A549 (cell line): ENCODE results near the gene BTBD18.

Experiments used
- CHD2 ChIP-seq: fragments of 150-350 bp; IDR thresholded peaks from 2 replicates; pipeline ENCODE4 v1.6.1; 2014; ENCODE audit warnings: low read length; ENCODE audit not compliant: partially characterized antibody
- CHD4 ChIP-seq: fragments of 200-600 bp; sonication (generic); IDR thresholded peaks from 2 replicates; pipeline ENCODE4 v1.6.1; 2016; ENCODE audit warnings: antibody characterized with exemption, mild to moderate bottlenecking, borderline replicate concordance
- ESRRA ChIP-seq: fragments of 150-350 bp; IDR thresholded peaks from 2 replicates; pipeline ENCODE4 v1.6.1; 2014; ENCODE audit warnings: mild to moderate bottlenecking, low read length, borderline replicate concordance
- JUN ChIP-seq, 2 experiments: fragments of >200 bp; sonication (Bioruptor Twin); formaldehyde crosslinking; IDR thresholded peaks; 2 replicates in 1 of 2; 3 replicates in 1 of 2; pipeline ENCODE4 v1.6.1; 2016 to 2017
- JUNB ChIP-seq: fragments of >200 bp; sonication (Bioruptor Twin); formaldehyde crosslinking; IDR thresholded peaks from 2 replicates; pipeline ENCODE4 v1.6.1; 2016
- NFE2L2 ChIP-seq: fragments of 150-350 bp; conservative IDR thresholded peaks from 2 replicates; pipeline ENCODE4 v1.6.1; 2014; ENCODE audit warnings: low read length
- SMC3 ChIP-seq: fragments of >200 bp; sonication (Bioruptor Twin); formaldehyde crosslinking; IDR thresholded peaks from 3 replicates; pipeline ENCODE4 v1.6.1; 2018; ENCODE audit warnings: inconsistent platforms
- TP53 ChIP-seq: fragments of 250-450 bp; sonication (Bioruptor Pico); IDR thresholded peaks from 2 replicates; pipeline ENCODE4 v1.5.0; 2021; ENCODE audit warnings: mild to moderate bottlenecking, moderate library complexity
- TF ChIP-seq, protein P1 (sequence below): fragments of >200 bp; sonication (Bioruptor Twin); formaldehyde crosslinking; IDR thresholded peaks from 3 replicates; pipeline ENCODE4 v1.5.1; 2016
- TF ChIP-seq, protein P2 (sequence below): IDR thresholded peaks from 2 replicates; pipeline ENCODE4 v1.6.1; 2012
- TF ChIP-seq, protein P3 (sequence below): IDR thresholded peaks from 2 replicates; pipeline ENCODE4 v1.6.1; 2012

DNA sequence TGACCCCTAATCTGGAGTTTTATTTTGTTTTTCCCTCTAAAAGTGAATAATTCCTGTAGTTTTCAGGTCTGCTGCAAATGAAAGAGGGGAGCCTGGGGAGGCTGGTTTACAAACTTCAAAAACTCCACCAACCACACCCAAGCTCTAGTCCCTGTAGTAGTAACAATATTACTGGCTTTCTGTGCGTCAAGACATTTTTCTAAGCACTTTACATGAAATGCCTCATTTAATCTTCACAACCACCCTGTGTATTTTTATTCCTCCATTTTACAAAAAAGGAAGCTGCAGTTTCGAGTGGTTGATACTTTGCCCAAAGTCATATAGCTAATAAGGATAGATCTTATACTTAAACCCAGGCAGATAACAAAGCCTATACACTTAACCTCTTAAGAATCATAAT lies 33.5 kb upstream of the BTBD18 start:
- no peak for TF ChIP-seq SMC3
- TF ChIP-seq CHD4, result no peak
- TF ChIP-seq NFE2L2, result no peak
- TF ChIP-seq, protein P1, sequence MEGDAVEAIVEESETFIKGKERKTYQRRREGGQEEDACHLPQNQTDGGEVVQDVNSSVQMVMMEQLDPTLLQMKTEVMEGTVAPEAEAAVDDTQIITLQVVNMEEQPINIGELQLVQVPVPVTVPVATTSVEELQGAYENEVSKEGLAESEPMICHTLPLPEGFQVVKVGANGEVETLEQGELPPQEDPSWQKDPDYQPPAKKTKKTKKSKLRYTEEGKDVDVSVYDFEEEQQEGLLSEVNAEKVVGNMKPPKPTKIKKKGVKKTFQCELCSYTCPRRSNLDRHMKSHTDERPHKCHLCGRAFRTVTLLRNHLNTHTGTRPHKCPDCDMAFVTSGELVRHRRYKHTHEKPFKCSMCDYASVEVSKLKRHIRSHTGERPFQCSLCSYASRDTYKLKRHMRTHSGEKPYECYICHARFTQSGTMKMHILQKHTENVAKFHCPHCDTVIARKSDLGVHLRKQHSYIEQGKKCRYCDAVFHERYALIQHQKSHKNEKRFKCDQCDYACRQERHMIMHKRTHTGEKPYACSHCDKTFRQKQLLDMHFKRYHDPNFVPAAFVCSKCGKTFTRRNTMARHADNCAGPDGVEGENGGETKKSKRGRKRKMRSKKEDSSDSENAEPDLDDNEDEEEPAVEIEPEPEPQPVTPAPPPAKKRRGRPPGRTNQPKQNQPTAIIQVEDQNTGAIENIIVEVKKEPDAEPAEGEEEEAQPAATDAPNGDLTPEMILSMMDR, result no peak
- no peak for TF ChIP-seq CHD2
- TF ChIP-seq, protein P2, sequence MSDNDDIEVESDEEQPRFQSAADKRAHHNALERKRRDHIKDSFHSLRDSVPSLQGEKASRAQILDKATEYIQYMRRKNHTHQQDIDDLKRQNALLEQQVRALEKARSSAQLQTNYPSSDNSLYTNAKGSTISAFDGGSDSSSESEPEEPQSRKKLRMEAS, result no peak
- no peak for TF ChIP-seq ESRRA
- TF ChIP-seq, protein P3, sequence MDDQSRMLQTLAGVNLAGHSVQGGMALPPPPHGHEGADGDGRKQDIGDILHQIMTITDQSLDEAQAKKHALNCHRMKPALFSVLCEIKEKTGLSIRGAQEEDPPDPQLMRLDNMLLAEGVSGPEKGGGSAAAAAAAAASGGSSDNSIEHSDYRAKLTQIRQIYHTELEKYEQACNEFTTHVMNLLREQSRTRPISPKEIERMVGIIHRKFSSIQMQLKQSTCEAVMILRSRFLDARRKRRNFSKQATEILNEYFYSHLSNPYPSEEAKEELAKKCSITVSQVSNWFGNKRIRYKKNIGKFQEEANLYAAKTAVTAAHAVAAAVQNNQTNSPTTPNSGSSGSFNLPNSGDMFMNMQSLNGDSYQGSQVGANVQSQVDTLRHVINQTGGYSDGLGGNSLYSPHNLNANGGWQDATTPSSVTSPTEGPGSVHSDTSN, result no peak
- TF ChIP-seq TP53 (CRISPR knock-in tag), result no peak
- no peak for TF ChIP-seq JUNB
- no peak for TF ChIP-seq JUN (IDR thresholded peaks at IDR 0.05)
